ENCODE results near the gene OCIAD2.
"Not testable (repeated sequence)": the region's sequence is repeated elsewhere in the genome, so short reads cannot be mapped to it uniquely, and the experiment has no call there.

The OCIAD2 gene

GRCh38 chr4:48906206-48907173 lies at the start of gene OCIAD2:
OCIAD2 (minus strand) TSS chr4:48906774; CDS start chr4:48904549, 2,225 bp downstream.
- peak; percentile 69 for DNase-seq (ENCODE audit: low read depth)

DNA sequence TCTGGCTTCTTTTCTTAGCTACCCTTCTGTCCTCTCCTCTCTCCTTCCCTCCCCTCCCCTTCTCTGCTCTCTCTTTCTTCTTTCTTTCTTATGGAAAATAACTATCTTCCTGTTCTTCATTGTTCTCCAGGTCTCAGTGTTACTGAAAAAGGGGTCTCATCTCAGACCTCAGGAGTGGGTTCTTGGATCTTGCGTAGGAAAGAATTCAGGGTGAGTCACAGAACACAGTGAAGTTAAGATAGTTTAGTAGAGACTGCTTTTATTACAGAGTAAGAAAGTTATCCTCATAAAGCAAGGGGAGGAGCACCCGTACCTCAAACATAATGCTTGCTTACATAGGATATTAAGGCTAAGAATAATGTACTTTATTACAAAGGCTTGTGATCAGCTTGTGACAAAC lies 47.7 kb upstream of the OCIAD2 start:
- DNase-seq (ENCODE audit: low read depth) = no peak

- DNase-seq (ENCODE audit: low read depth) = no peak
Measured at GRCh38 chr4:48949518-48950219, 43.1 kb upstream of the OCIAD2 start.

- no peak for DNase-seq (ENCODE audit: low read depth)
Measured at GRCh38 chr4:48949086-48949485, 42.5 kb upstream of the OCIAD2 start.

- DNase-seq (ENCODE audit: low read depth) = no peak
Measured at GRCh38 chr4:48947731-48948130, 41.2 kb upstream of the OCIAD2 start.

- DNase-seq (ENCODE audit: low read depth) = no peak
Measured at GRCh38 chr4:48945981-48946380, 39.4 kb upstream of the OCIAD2 start.

- DNase-seq (ENCODE audit: low read depth) = peak; percentile 14
Measured at GRCh38 chr4:48944756-48945241, 38.2 kb upstream of the OCIAD2 start.

- DNase-seq (ENCODE audit: low read depth) = no peak
Measured at GRCh38 chr4:48944252-48944651, 37.7 kb upstream of the OCIAD2 start.

DNA sequence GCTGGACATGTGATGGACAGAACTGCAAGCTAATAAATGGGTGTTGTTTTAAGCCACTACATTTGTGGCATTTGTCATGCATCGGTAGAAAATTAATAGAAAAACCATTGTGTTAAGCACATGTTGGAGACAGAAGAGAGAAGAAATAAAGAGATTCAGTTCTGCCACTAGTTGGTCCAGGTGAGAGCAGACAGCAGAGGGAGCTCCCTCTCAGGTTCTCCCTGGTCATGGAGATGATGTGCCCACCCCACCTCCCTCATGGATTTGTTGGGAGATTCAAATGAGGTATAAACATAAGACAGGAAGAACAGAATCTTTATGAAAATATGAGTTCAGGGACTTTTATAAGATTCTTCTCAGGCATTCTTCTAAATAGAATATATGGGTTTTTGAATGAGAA lies 36.8 kb upstream of the OCIAD2 start:
- DNase-seq (ENCODE audit: low read depth) = no peak

GRCh38 chr4:48939785-48940184 lies 33.2 kb upstream of the OCIAD2 start:
- no peak for DNase-seq (ENCODE audit: low read depth)

DNA sequence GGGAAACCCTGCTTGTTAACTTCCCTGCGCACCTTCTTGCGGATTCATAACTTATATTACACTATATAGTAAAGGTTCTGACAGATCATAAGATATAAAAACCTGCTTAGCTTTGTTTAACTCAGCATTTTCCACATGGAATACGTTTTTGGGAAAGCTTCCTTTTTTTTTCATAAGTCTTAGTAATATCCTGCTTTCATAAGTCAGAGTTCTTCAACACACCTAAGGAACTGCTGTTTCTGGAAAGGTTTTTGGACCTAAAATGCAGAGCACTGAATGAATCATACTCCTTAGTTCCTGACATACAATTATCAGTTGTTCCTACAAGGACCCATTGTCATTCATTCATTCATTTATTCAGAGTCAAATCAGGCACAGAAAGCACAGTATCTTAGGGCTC lies 32.3 kb upstream of the OCIAD2 start:
- DNase-seq (ENCODE audit: low read depth) = no peak

DNA sequence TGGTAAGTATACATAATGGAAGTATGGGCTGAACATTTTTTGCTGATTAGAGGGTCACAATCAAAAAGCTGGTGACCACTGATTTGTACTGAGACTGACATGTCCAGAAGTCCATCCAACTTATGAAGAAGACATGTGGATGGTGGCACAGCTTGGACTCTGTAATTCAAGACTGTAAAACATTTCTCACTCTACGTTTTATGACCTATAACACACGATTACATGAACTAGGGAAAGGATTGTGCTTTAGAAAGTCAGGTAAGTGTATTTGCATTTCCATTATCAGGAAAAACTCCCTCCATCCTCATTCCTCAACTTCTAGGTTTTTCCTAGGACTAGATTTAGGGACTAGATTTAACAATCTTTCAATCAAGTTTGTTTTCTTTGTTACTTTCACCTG lies 30.5 kb upstream of the OCIAD2 start:
- no peak for DNase-seq (ENCODE audit: low read depth)

- no peak for DNase-seq (ENCODE audit: low read depth)
Measured at GRCh38 chr4:48931459-48931858, 24.9 kb upstream of the OCIAD2 start.

GRCh38 chr4:48930654-48931053 lies 24.1 kb upstream of the OCIAD2 start:
- DNase-seq (ENCODE audit: low read depth) = no peak

- no peak for DNase-seq (ENCODE audit: low read depth)
Measured at GRCh38 chr4:48924416-48924815, 17.8 kb upstream of the OCIAD2 start.

- not testable (repeated sequence) for DNase-seq (ENCODE audit: low read depth)
Measured at GRCh38 chr4:48923065-48923464, 16.5 kb upstream of the OCIAD2 start.

GRCh38 chr4:48914311-48914710 lies 7.7 kb upstream of the OCIAD2 start:
- DNase-seq (ENCODE audit: low read depth) = no peak

DNA sequence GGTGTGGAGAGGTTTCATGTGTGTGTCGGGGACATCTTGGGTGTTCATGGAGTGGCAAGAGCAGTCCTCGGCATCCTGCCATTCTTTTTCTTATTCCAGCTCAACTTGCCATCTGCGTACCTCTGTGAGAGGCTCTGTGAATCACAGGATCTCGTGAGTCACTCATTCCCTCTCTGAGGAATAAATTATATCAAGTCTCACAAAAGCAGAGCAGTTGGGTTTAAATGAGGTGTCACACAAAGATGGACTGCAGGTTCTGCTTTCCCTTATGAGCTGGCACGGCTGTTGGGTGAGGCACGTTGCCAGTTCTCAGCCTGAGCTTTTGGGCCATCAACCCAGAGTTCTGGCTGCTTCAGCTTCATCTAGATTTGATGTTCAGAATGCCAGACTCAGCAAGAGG lies 6.8 kb upstream of the OCIAD2 start:
- no peak for DNase-seq (ENCODE audit: low read depth)

GRCh38 chr4:48912349-48912748 lies 5.8 kb upstream of the OCIAD2 start:
- DNase-seq (ENCODE audit: low read depth) = no peak

- DNase-seq (ENCODE audit: low read depth) = no peak
Measured at GRCh38 chr4:48910511-48910910, 3.9 kb upstream of the OCIAD2 start.

GRCh38 chr4:48909697-48910096 lies 3.1 kb upstream of the OCIAD2 start:
- DNase-seq (ENCODE audit: low read depth) = peak; percentile 62

DNA sequence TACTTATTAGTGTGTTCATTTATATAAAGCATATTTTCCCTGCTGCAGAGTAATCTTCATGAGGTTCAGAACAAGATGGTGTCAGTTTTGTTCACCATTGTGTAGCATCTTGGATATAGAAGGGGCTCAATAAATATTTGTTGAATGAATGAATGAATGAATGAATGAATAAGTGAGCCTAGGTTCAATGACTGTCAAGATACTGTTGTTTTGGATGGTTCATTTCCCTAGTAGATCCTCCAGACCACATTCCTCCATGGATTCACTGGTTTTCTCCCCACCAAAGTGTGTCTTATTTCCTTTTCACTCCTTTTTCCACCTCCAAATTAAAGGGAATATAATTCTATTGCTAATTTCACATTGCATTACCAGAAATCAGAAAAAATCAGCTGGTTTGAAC lies 2.1 kb upstream of the OCIAD2 start:
- DNase-seq (ENCODE audit: low read depth) = no peak
